K562 (cell line): Measurements from ENCODE around the gene CLASP2. TPM values are rescaled to one million over a fixed set of nuclear protein-coding genes. Genes with fewer than 3 reads are reported as not detected.

Experiments
- CCAR2 ChIP-seq: fragments of 200-400 bp; formaldehyde crosslinking; IDR thresholded peaks from 2 replicates; pipeline ENCODE4 v1.6.1; 2017; ENCODE audit warnings: mild to moderate bottlenecking, low read depth, low read length
- CHD4 ChIP-seq: fragments of 200-600 bp; sonication (generic); IDR thresholded peaks from 3 replicates; pipeline ENCODE4 v1.6.1; 2012; ENCODE audit warnings: low read depth, mild to moderate bottlenecking, mixed read lengths, low read length, inconsistent platforms; ENCODE audit not compliant: insufficient read depth, insufficient replicate concordance, poor library complexity, severe bottlenecking
- CXXC5 ChIP-seq: fragments of 250-450 bp; sonication (Bioruptor Pico); IDR thresholded peaks from 2 replicates; pipeline ENCODE4 v1.8.0; 2022; ENCODE audit warnings: inconsistent platforms, mild to moderate bottlenecking, moderate library complexity
- ELF1 ChIP-seq: fragments of 200-800 bp; sonication (Bioruptor generic); IDR thresholded peaks from 2 replicates; pipeline ENCODE4 v1.6.1; 2016; ENCODE audit warnings: missing genetic modification characterization, missing compliant biosample characterization
- ETV1 ChIP-seq: fragments of 450-650 bp; conservative IDR thresholded peaks from 2 replicates; pipeline ENCODE4 v1.6.1; 2016; ENCODE audit warnings: missing genetic modification characterization, control low read depth, low read depth, missing compliant biosample characterization
- JUNB ChIP-seq: fragments of 450-650 bp; formaldehyde crosslinking; conservative IDR thresholded peaks from 2 replicates; pipeline ENCODE4 v1.4.0; 2020; ENCODE audit warnings: mild to moderate bottlenecking
- KHSRP ChIP-seq: fragments of 450-650 bp; IDR thresholded peaks from 2 replicates; pipeline ENCODE4 v1.6.1; 2017
- MCM5 ChIP-seq: fragments of 450-650 bp; IDR thresholded peaks from 2 replicates; pipeline ENCODE4 v1.6.1; 2016; ENCODE audit warnings: low read depth
- NCOA2 ChIP-seq, 2 experiments: fragments of 450-650 bp; IDR thresholded peaks; 2 replicates each; pipeline ENCODE4 v1.6.1; 2018; ENCODE audit warnings: mild to moderate bottlenecking in 2 of 2, moderate library complexity in 1 of 2; ENCODE audit not compliant: partially characterized antibody in 2 of 2
- NCOA4 ChIP-seq: fragments of 450-650 bp; IDR thresholded peaks from 2 replicates; pipeline ENCODE4 v1.6.1; 2018; ENCODE audit warnings: mild to moderate bottlenecking; ENCODE audit not compliant: partially characterized antibody
- NR2F6 ChIP-seq: fragments of 450-650 bp; formaldehyde crosslinking; IDR thresholded peaks from 2 replicates; pipeline ENCODE4 v1.4.0; 2020; ENCODE audit warnings: mild to moderate bottlenecking
- RBFOX2 ChIP-seq: fragments of 200-400 bp; formaldehyde crosslinking; IDR thresholded peaks from 2 replicates; pipeline ENCODE4 v1.6.1; 2017; ENCODE audit warnings: low read depth, mild to moderate bottlenecking, low read length, moderate library complexity
- TSC22D4 ChIP-seq: fragments of 450-650 bp; IDR thresholded peaks from 2 replicates; pipeline ENCODE4 v1.6.1; 2016; ENCODE audit warnings: missing genetic modification characterization, missing biosample characterization, control low read depth
- ZNF436 ChIP-seq: fragments of 250-450, 450-650 bp; sonication (Bioruptor Pico); formaldehyde crosslinking; IDR thresholded peaks from 2 replicates; pipeline ENCODE4 v1.7.0; 2020; ENCODE audit warnings: mild to moderate bottlenecking
- ZNF511 ChIP-seq: sonication (generic); formaldehyde crosslinking; IDR thresholded peaks from 2 replicates; pipeline ENCODE4 v1.8.0; 2022; ENCODE audit warnings: mild to moderate bottlenecking, missing genetic modification reagents
- ZNF780A ChIP-seq: fragments of 250-450 bp; sonication (Bioruptor Pico); IDR thresholded peaks from 2 replicates; pipeline ENCODE4 v1.5.0; 2021; ENCODE audit warnings: mild to moderate bottlenecking
- ZZZ3 ChIP-seq: fragments of 450-650 bp; IDR thresholded peaks from 2 replicates; pipeline ENCODE4 v1.6.1; 2016; ENCODE audit warnings: antibody characterized with exemption, mild to moderate bottlenecking, moderate library complexity
- polyA plus RNA-seq, 8 experiments: library from polyadenylated mRNA; depleted of rRNA in 4 of 8; stranded (reverse) in 5 of 8; unstranded in 3 of 8; fragments of >200 nt; fragmentation: Nextera tagmentation in 2 of 8; fragmentation: Illumina TruSeq in 1 of 8; extraction: Ambion mirVana in 2 of 8; extraction: Trizol in 1 of 8; gene quantifications; 2 replicates each; pipeline versions ENCODE4 v1.2.1 to v1.2.3, GENCODE V29; 2011 to 2014; ENCODE audit warnings: inconsistent platforms in 1 of 8, missing spikeins in 1 of 8
- total RNA-seq, 7 experiments: library from RNA; depleted of rRNA in 6 of 7; stranded (reverse); fragments of >200 nt in 6 of 7; fragmentation: Illumina TruSeq in 2 of 7; extraction: Trizol in 2 of 7; gene quantifications; 2 replicates each; pipeline versions ENCODE4 v1.2.1 to v1.2.3, GENCODE V29; 2011 to 2021; ENCODE audit warnings: low replicate concordance in 1 of 7
- TF ChIP-seq, protein P1 (sequence below): fragments of 250-450 bp; sonication (Bioruptor Pico); IDR thresholded peaks from 2 replicates; pipeline ENCODE4 v1.4.0; 2020; ENCODE audit warnings: mild to moderate bottlenecking, moderate library complexity, borderline replicate concordance
- TF ChIP-seq, protein P2 (sequence below), 3 experiments: fragments of 200-800 bp in 1 of 3; fragments of 250-450 bp in 1 of 3; fragments of 450-650 bp in 1 of 3; sonication (Bioruptor Pico) in 1 of 3; sonication (Bioruptor generic) in 1 of 3; formaldehyde crosslinking in 1 of 3; IDR thresholded peaks; 2 replicates each; pipeline versions ENCODE4 v1.6.1 to v1.8.0; 2016 to 2022; ENCODE audit warnings: mild to moderate bottlenecking in 2 of 3, missing genetic modification characterization in 2 of 3, missing compliant biosample characterization in 1 of 3, moderate library complexity in 1 of 3
- TF ChIP-seq, protein P3 (sequence below): sonication (generic); formaldehyde crosslinking; IDR thresholded peaks from 2 replicates; pipeline ENCODE4 v1.8.1; 2023; ENCODE audit warnings: mild to moderate bottlenecking, missing genetic modification reagents

The CLASP2 gene
- total and polyA plus RNA-seq, 9 of the 15 experiments (the other 6 are each of a cell fraction or from before 2014, with no cell fraction given), result 13.5 to 107 (median 71.8) TPM

- TF ChIP-seq, protein P1, sequence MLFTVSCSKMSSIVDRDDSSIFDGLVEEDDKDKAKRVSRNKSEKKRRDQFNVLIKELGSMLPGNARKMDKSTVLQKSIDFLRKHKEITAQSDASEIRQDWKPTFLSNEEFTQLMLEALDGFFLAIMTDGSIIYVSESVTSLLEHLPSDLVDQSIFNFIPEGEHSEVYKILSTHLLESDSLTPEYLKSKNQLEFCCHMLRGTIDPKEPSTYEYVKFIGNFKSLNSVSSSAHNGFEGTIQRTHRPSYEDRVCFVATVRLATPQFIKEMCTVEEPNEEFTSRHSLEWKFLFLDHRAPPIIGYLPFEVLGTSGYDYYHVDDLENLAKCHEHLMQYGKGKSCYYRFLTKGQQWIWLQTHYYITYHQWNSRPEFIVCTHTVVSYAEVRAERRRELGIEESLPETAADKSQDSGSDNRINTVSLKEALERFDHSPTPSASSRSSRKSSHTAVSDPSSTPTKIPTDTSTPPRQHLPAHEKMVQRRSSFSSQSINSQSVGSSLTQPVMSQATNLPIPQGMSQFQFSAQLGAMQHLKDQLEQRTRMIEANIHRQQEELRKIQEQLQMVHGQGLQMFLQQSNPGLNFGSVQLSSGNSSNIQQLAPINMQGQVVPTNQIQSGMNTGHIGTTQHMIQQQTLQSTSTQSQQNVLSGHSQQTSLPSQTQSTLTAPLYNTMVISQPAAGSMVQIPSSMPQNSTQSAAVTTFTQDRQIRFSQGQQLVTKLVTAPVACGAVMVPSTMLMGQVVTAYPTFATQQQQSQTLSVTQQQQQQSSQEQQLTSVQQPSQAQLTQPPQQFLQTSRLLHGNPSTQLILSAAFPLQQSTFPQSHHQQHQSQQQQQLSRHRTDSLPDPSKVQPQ, result no peak
- TF ChIP-seq CXXC5 (CRISPR knock-in tag) (no peak), ZNF511 (CRISPR knock-in tag) (no peak), NCOA4 (no peak), TSC22D4 (tag) (no peak), NR2F6 (no peak), MCM5 (no peak), JUNB (CRISPR knock-in tag) (no peak), ZNF436 (no peak), ELF1 (tag) (no peak; the same call in 1 of the 2 replicates), ZNF780A (CRISPR knock-in tag) (no peak), CHD4 (no peak), ZZZ3 (no peak), RBFOX2 (no peak), NCOA2 (IDR thresholded peaks at IDR 0.05; ENCODE audit: partially characterized antibody in 2 of 2) (no peak), KHSRP (no peak), CCAR2 (no peak), ETV1 (tag) (no peak)
- TF ChIP-seq, protein P2, sequence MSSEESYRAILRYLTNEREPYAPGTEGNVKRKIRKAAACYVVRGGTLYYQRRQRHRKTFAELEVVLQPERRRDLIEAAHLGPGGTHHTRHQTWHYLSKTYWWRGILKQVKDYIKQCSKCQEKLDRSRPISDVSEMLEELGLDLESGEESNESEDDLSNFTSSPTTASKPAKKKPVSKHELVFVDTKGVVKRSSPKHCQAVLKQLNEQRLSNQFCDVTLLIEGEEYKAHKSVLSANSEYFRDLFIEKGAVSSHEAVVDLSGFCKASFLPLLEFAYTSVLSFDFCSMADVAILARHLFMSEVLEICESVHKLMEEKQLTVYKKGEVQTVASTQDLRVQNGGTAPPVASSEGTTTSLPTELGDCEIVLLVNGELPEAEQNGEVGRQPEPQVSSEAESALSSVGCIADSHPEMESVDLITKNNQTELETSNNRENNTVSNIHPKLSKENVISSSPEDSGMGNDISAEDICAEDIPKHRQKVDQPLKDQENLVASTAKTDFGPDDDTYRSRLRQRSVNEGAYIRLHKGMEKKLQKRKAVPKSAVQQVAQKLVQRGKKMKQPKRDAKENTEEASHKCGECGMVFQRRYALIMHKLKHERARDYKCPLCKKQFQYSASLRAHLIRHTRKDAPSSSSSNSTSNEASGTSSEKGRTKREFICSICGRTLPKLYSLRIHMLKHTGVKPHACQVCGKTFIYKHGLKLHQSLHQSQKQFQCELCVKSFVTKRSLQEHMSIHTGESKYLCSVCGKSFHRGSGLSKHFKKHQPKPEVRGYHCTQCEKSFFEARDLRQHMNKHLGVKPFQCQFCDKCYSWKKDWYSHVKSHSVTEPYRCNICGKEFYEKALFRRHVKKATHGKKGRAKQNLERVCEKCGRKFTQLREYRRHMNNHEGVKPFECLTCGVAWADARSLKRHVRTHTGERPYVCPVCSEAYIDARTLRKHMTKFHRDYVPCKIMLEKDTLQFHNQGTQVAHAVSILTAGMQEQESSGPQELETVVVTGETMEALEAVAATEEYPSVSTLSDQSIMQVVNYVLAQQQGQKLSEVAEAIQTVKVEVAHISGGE (CRISPR knock-in tag; IDR thresholded peaks at IDR 0.05), result 0 out of 6 replicates have a peak, but pooled peaks of 1 of the 3 experiments have one; percentile 1
- TF ChIP-seq, protein P3, sequence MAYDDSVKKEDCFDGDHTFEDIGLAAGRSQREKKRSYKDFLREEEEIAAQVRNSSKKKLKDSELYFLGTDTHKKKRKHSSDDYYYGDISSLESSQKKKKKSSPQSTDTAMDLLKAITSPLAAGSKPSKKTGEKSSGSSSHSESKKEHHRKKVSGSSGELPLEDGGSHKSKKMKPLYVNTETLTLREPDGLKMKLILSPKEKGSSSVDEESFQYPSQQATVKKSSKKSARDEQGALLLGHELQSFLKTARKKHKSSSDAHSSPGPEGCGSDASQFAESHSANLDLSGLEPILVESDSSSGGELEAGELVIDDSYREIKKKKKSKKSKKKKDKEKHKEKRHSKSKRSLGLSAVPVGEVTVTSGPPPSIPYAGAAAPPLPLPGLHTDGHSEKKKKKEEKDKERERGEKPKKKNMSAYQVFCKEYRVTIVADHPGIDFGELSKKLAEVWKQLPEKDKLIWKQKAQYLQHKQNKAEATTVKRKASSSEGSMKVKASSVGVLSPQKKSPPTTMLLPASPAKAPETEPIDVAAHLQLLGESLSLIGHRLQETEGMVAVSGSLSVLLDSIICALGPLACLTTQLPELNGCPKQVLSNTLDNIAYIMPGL (CRISPR knock-in tag), result no peak; the same call in 1 of the 2 replicates
Measured at GRCh38 chr3:33717616-33717865, 513 bp downstream of the CLASP2 start (continued).
